ENCODE measurements around the gene RNF224. TPM values are rescaled to one million over a fixed set of nuclear protein-coding genes. Genes with fewer than 3 reads are reported as not detected.

RNF224 gene
- total and polyA plus RNA-seq, 2 of the 13 experiments (the other 11 are each of a cell fraction or from before 2014, with no cell fraction given): 0.09 TPM; not detected in 1

GRCh38 chr9:137188490-137189296 lies 38.6 kb upstream of the RNF224 start, which contains the start of the genes ANAPC2 and SSNA1 (continued):
- TF ChIP-seq CREB1 (IDR thresholded peaks at IDR 0.05) (peak; percentile 100), CREB1 (CRISPR knock-in tag; IDR thresholded peaks at IDR 0.05) (peak; percentile 99), PRDM15 (CRISPR knock-in tag; IDR thresholded peaks at IDR 0.05) (peak; percentile 71), ZNF382 (CRISPR knock-in tag; IDR thresholded peaks at IDR 0.05; ENCODE audit: borderline replicate concordance) (no peak), IRF9 (CRISPR knock-in tag; IDR thresholded peaks at IDR 0.05; ENCODE audit: borderline replicate concordance) (peak; percentile 90; the same call in 1 of the 2 replicates), NR3C1 (CRISPR knock-in tag; IDR thresholded peaks at IDR 0.05) (no peak), SNAI1 (CRISPR knock-in tag; IDR thresholded peaks at IDR 0.05; ENCODE audit: borderline replicate concordance) (no peak), MTF1 (CRISPR knock-in tag; IDR thresholded peaks at IDR 0.05) (peak; percentile 21; the same call in 1 of the 2 replicates), FIP1L1 (IDR thresholded peaks at IDR 0.05; ENCODE audit: borderline replicate concordance, insufficient read depth, low read depth, low read length) (no peak), ZNF780A (CRISPR knock-in tag; IDR thresholded peaks at IDR 0.05) (0 out of 2 replicates have a peak, but pooled peaks have one; percentile 39), ZNF772 (CRISPR knock-in tag; IDR thresholded peaks at IDR 0.05) (peak; percentile 70; the same call in 1 of the 2 replicates), ZFP1 (CRISPR knock-in tag; IDR thresholded peaks at IDR 0.05) (no peak), ZNF850 (CRISPR knock-in tag; conservative IDR thresholded peaks at IDR 0.05) (no peak), ZIK1 (CRISPR knock-in tag; IDR thresholded peaks at IDR 0.05; ENCODE audit: borderline replicate concordance, low read depth) (no peak; the same call in 1 of the 2 replicates), HOXA5 (CRISPR knock-in tag; IDR thresholded peaks at IDR 0.05) (peak; percentile 91; the same call in 1 of the 2 replicates), ZNF432 (CRISPR knock-in tag; IDR thresholded peaks at IDR 0.05; ENCODE audit: borderline replicate concordance) (no peak)
- TF ChIP-seq, protein P1, sequence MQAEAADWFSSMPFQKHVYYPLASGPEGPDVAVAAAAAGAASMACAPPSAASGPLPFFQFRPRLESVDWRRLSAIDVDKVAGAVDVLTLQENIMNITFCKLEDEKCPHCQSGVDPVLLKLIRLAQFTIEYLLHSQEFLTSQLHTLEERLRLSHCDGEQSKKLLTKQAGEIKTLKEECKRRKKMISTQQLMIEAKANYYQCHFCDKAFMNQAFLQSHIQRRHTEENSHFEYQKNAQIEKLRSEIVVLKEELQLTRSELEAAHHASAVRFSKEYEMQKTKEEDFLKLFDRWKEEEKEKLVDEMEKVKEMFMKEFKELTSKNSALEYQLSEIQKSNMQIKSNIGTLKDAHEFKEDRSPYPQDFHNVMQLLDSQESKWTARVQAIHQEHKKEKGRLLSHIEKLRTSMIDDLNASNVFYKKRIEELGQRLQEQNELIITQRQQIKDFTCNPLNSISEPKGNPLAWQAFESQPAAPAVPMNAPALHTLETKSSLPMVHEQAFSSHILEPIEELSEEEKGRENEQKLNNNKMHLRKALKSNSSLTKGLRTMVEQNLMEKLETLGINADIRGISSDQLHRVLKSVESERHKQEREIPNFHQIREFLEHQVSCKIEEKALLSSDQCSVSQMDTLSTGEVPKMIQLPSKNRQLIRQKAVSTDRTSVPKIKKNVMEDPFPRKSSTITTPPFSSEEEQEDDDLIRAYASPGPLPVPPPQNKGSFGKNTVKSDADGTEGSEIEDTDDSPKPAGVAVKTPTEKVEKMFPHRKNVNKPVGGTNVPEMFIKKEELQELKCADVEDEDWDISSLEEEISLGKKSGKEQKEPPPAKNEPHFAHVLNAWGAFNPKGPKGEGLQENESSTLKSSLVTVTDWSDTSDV (CRISPR knock-in tag; IDR thresholded peaks at IDR 0.05): 0 out of 2 replicates have a peak, but pooled peaks have one; percentile 35
- TF ChIP-seq, protein P2, sequence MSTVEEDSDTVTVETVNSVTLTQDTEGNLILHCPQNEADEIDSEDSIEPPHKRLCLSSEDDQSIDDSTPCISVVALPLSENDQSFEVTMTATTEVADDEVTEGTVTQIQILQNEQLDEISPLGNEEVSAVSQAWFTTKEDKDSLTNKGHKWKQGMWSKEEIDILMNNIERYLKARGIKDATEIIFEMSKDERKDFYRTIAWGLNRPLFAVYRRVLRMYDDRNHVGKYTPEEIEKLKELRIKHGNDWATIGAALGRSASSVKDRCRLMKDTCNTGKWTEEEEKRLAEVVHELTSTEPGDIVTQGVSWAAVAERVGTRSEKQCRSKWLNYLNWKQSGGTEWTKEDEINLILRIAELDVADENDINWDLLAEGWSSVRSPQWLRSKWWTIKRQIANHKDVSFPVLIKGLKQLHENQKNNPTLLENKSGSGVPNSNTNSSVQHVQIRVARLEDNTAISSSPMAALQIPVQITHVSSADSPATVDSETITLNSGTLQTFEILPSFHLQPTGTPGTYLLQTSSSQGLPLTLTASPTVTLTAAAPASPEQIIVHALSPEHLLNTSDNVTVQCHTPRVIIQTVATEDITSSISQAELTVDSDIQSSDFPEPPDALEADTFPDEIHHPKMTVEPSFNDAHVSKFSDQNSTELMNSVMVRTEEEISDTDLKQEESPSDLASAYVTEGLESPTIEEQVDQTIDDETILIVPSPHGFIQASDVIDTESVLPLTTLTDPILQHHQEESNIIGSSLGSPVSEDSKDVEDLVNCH (CRISPR knock-in tag; IDR thresholded peaks at IDR 0.05): no peak
